Glutamatergic neuron (in vitro differentiated cells): Measurements from ENCODE around the gene TP53RK. TPM values are rescaled to one million over a fixed set of nuclear protein-coding genes. Genes with fewer than 3 reads are reported as not detected.

Source experiments
- DNase-seq: peaks from one replicate; pipeline ENCODE4 v3.0.0; 2022
- H3K27ac Mint-ChIP-seq: one replicate; pipeline ENCODE4 v1.8.0; 2020; ENCODE audit warnings: mild to moderate bottlenecking, mixed read lengths, inconsistent platforms; ENCODE audit not compliant: unreplicated experiment
- H3K27me3 Mint-ChIP-seq: one replicate; pipeline ENCODE4 v1.8.0; 2020; ENCODE audit warnings: mild to moderate bottlenecking, moderate library complexity, mixed read lengths, inconsistent platforms; ENCODE audit not compliant: unreplicated experiment
- H3K36me3 Mint-ChIP-seq: one replicate; pipeline ENCODE4 v1.8.0; 2020; ENCODE audit warnings: mild to moderate bottlenecking, mixed read lengths, inconsistent platforms; ENCODE audit not compliant: unreplicated experiment
- H3K4me1 Mint-ChIP-seq: one replicate; pipeline ENCODE4 v1.8.0; 2020; ENCODE audit warnings: mild to moderate bottlenecking, low read depth, mixed read lengths, inconsistent platforms; ENCODE audit not compliant: unreplicated experiment
- H3K4me3 Mint-ChIP-seq: one replicate; pipeline ENCODE4 v1.8.0; 2020; ENCODE audit warnings: mild to moderate bottlenecking, mixed read lengths, inconsistent platforms; ENCODE audit not compliant: unreplicated experiment
- H3K9me3 Mint-ChIP-seq: one replicate; pipeline ENCODE4 v1.8.0; 2020; ENCODE audit warnings: mild to moderate bottlenecking, moderate library complexity, mixed read lengths, inconsistent platforms; ENCODE audit not compliant: unreplicated experiment
- CTCF ChIP-seq: fragments of 200-600 bp; sonication (generic); IDR thresholded peaks from one replicate; pipeline ENCODE4 v1.5.0; 2021; ENCODE audit not compliant: partially characterized antibody, unreplicated experiment
- total RNA-seq: library from RNA; stranded (reverse); fragmentation: NEBNext Ultra II Directional; extraction: Animal tissue kit (Norgen Biotek cat#: 25700); gene quantifications from one replicate; pipeline ENCODE4 v1.2.1, GENCODE V29; 2021; ENCODE audit not compliant: unreplicated experiment

TP53RK gene
- total RNA-seq, 1 donor from 2014 or later = 19.0 TPM

GRCh38 chr20:46646122-46646521 lies 43.1 kb downstream of the TP53RK start:
- Mint-ChIP-seq H3K27me3 (peaks cover 25% of the 10 kb centered on the region), H3K4me1 (peaks cover 43% of the 10 kb centered on the region), H3K36me3 (peaks cover 9% of the 10 kb centered on the region), H3K27ac (no peak overlapping the region), H3K9me3 (peaks cover 11% of the 10 kb centered on the region), H3K4me3 (no peak overlapping the region)
- DNase-seq = no peak
- TF ChIP-seq CTCF = no peak

GRCh38 chr20:46644733-46645132 lies 44.5 kb downstream of the TP53RK start:
- Mint-ChIP-seq H3K27ac (no peak overlapping the region), H3K4me3 (no peak overlapping the region), H3K4me1 (peaks cover 43% of the 10 kb centered on the region)

GRCh38 chr20:46644160-46644559 lies 45.1 kb downstream of the TP53RK start:
- peaks cover 40% of the 10 kb centered on the region for H3K4me1 Mint-ChIP-seq
- H3K36me3 Mint-ChIP-seq = peaks cover 4% of the 10 kb centered on the region
- H3K4me3 Mint-ChIP-seq = no peak overlapping the region
- TF ChIP-seq CTCF = no peak
- peaks cover 18% of the 10 kb centered on the region for H3K27me3 Mint-ChIP-seq
- DNase-seq = no peak
- H3K27ac Mint-ChIP-seq = no peak overlapping the region
- H3K9me3 Mint-ChIP-seq = peaks cover 11% of the 10 kb centered on the region

More at GRCh38 chr20:46644733-46645132, 44.5 kb downstream of the TP53RK start:
- Mint-ChIP-seq H3K27me3 (peaks cover 21% of the 10 kb centered on the region), H3K36me3 (peaks cover 4% of the 10 kb centered on the region), H3K9me3 (peaks cover 11% of the 10 kb centered on the region)
- no peak for DNase-seq
- no peak for TF ChIP-seq CTCF

GRCh38 chr20:46642969-46643343 lies 46.3 kb downstream of the TP53RK start:
- H3K4me3 Mint-ChIP-seq = peak overlapping the region; percentile 55
- peak overlapping the region; percentile 90 for H3K27ac Mint-ChIP-seq
- peaks cover under 1% of the 10 kb centered on the region for H3K36me3 Mint-ChIP-seq

More at GRCh38 chr20:46642969-46643343, 46.3 kb downstream of the TP53RK start:
- DNase-seq = no peak
- no peak for TF ChIP-seq CTCF
- Mint-ChIP-seq H3K9me3 (peaks cover 11% of the 10 kb centered on the region), H3K4me1 (peaks cover 31% of the 10 kb centered on the region), H3K27me3 (peaks cover 14% of the 10 kb centered on the region)
